Fibroblast of lung (primary cell): ENCODE data around the gene MSH3.

ENCODE experiments used
- CTCF ChIP-seq, 2 donors: IDR thresholded peaks in 1 of 2; conservative IDR thresholded peaks in 1 of 2; 1 replicate in 1 of 2; 2 replicates in 1 of 2; pipeline ENCODE4 v1.5.1; 2011 to 2012; ENCODE audit warnings: low read length in 2 of 2, control low read depth in 1 of 2, inconsistent platforms in 1 of 2, low read depth in 1 of 2, mild to moderate bottlenecking in 1 of 2
- EZH2 ChIP-seq: IDR thresholded peaks from 2 replicates; pipeline ENCODE4 v1.5.1; 2012; ENCODE audit warnings: low read length, control low read depth, mild to moderate bottlenecking; ENCODE audit errors: missing control alignments

GRCh38 chr5:80854583-80854982 is 200.1 kb downstream of the MSH3 start:
- TF ChIP-seq CTCF (conservative IDR thresholded peaks at IDR 0.05 in 1 of 2, IDR thresholded peaks at IDR 0.05 in 1 of 2; ENCODE audit: low read depth in 1 of 2, low read length in 2 of 2) = no peak
- no peak for TF ChIP-seq EZH2
